Heart right ventricle (tissue), 16 donors: ENCODE data around the gene JPT2. TPM values are rescaled to one million over a fixed set of nuclear protein-coding genes. Genes with fewer than 3 reads are reported as not detected.

Experiments used
- ATAC-seq, 8 donors: fragments of 200-7000 bp; cut with Tn5 transposase; one replicate each; pipeline ENCODE4 v1.9.1; 2020; ENCODE audit warnings: mild to moderate bottlenecking in 8 of 8, moderate library complexity in 8 of 8, moderate number of reproducible peaks in 1 of 8
- DNase-seq, 2 donors: peaks; one replicate each; pipeline ENCODE4 v3.0.0-alpha.2; 2020
- H3K27ac ChIP-seq, 10 donors: fragments of 200-600 bp; sonication (generic) in 2 of 10; one replicate each; pipeline versions ENCODE4 v1.5.0 to v1.8.0; 2020 to 2022; ENCODE audit warnings: mild to moderate bottlenecking in 3 of 10
- H3K27me3 ChIP-seq, 7 donors: fragments of 200-600 bp; one replicate each; pipeline ENCODE4 v1.8.0; 2021 to 2022; ENCODE audit warnings: mild to moderate bottlenecking in 2 of 7
- H3K36me3 ChIP-seq, 9 donors: fragments of 200-600 bp; sonication (generic) in 1 of 9; one replicate each; pipeline versions ENCODE4 v1.5.0 to v1.8.0; 2020 to 2022; ENCODE audit warnings: mild to moderate bottlenecking in 2 of 9
- H3K4me1 ChIP-seq, 9 donors: fragments of 200-600 bp; sonication (generic) in 1 of 9; one replicate each; pipeline versions ENCODE4 v1.5.0 to v1.8.0; 2020 to 2022; ENCODE audit warnings: mild to moderate bottlenecking in 4 of 9
- H3K4me3 ChIP-seq, 10 donors: fragments of 200-600 bp; sonication (generic) in 2 of 10; one replicate each; pipeline versions ENCODE4 v1.5.0 to v1.8.0; 2020 to 2022; ENCODE audit warnings: mild to moderate bottlenecking in 7 of 10, moderate library complexity in 2 of 10
- H3K9me3 ChIP-seq, 11 donors: fragments of 200-600 bp in 10 of 11; sonication (generic) in 2 of 11; one replicate each; pipeline versions ENCODE4 v1.5.0 to v1.8.0; 2013 to 2022; ENCODE audit warnings: mild to moderate bottlenecking in 2 of 11, control low read depth in 1 of 11, moderate library complexity in 1 of 11
- WGBS, 2 donors: extraction: QIAGEN DNeasy Blood & Tissue Kit; methylation state at CpG; one replicate each; pipeline ENCODE4 v1.1.7; 2013; ENCODE audit warnings: inconsistent platforms in 1 of 2; 5-methylcytosine and 5-hydroxymethylcytosine counted together
- intact Hi-C, 10 donors: fragments of 100-400 bp; cut with DNase I; formaldehyde crosslinking; loops; one replicate each; pipeline versions ENCODE4 v1.11.1 to v1.14.2; 2022
- polyA plus RNA-seq, 2 donors: library from polyadenylated mRNA; stranded (reverse); fragments of 200-250 nt; gene quantifications; one replicate each; pipeline ENCODE4 v1.2.3, GENCODE V29; 2013
- total RNA-seq, 10 donors: library from RNA; stranded (reverse); fragmentation: NEBNext Ultra II Directional in 3 of 10; extraction: Animal tissue kit (Norgen Biotek cat#: 25700) in 3 of 10; gene quantifications; one replicate each; pipeline versions ENCODE4 v1.2.1 to v1.2.4, GENCODE V29; 2021 to 2023
- TF ChIP-seq, protein P1 (sequence below), 9 donors: fragments of 200-600 bp; sonication (generic) in 2 of 9; IDR thresholded peaks; one replicate each; pipeline versions ENCODE4 v1.5.0 to v1.8.0; 2021 to 2022; ENCODE audit warnings: antibody characterized with exemption in 9 of 9, mild to moderate bottlenecking in 5 of 9, moderate library complexity in 1 of 9
- donor health status: Arrhythmogenic right ventricular cardiomyopathy.
- donor health status: ischemic (EF 13 %, LVEDD 7.1; RV severe dilation, severe dysfunction).
- donor health status: healthy with polysubstance abuse.
- donor health status: DM: no; HTN: yes; CAD: no.
- donor health status: DM: no; HTN: no; CAD: no.
- donor health status: ischemic (EF 25% LVEDD 6.9; RV normal size, moderate dysfunction).
- donor health status: ischemic (EF 25% LVEDD 5.7; RV mildly dilated, moderate dysfunction).
- donor health status: healthy.
- donor health status: DM: yes; HTN: yes; CAD: no.
- donor health status: Ischemic cardiomyopathy.
- donor health status: ischemic (EF 35%, LVEDD 5.7; RV mildly dilated, moderate dysfunction).
- donor health status: nonischemic (EF 11% LVEDD 7.7; RV severe dilation, severe dysfunction).
- donor health status: DM: yes; HTN: yes; CAD: no.
- donor health status: PGD.
- donor health status: ischemic (EF 29% LVEDD 5.4; RV normal size, mild dysfunction).
- donor health status: nonischemic (EF 23%, LVEDD 6.1; RV moderate dilation, normal function).

JPT2 gene
- total and polyA plus RNA-seq, 12 donors, result 10.0 to 57.5 (median 32.2) TPM

DNA sequence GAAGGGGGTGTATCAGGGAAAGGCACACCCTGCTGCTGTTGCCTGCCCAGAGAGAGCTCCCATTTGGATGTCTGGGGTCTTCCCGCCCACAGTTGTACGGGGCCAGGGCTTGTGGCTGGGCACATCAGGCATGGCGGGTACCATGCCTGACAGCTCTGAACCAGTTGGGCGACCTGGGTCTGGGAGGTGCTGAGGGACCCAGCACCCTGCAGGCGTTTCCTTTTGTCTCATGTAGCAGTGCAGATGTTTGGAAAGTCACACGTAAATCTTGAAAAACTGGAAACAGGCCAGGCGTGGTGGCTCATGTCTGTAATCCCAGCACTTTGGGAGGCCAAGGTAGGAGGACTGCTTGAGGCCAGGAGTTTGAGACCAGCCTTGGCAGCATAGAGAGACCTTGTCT, 8.4 kb upstream of the JPT2 start:
- Histone ChIP-seq H3K9me3 (no peaks in the 10 kb centered on the region), H3K4me3 (no peak overlapping the region), H3K36me3 (peaks cover 10 to 98% (median 86%) of the 10 kb centered on the region in 9 donors), H3K4me1 (no peaks in the 10 kb centered on the region), H3K27ac (no peak overlapping the region), H3K27me3 (no peaks in the 10 kb centered on the region)
- TF ChIP-seq, protein P1, sequence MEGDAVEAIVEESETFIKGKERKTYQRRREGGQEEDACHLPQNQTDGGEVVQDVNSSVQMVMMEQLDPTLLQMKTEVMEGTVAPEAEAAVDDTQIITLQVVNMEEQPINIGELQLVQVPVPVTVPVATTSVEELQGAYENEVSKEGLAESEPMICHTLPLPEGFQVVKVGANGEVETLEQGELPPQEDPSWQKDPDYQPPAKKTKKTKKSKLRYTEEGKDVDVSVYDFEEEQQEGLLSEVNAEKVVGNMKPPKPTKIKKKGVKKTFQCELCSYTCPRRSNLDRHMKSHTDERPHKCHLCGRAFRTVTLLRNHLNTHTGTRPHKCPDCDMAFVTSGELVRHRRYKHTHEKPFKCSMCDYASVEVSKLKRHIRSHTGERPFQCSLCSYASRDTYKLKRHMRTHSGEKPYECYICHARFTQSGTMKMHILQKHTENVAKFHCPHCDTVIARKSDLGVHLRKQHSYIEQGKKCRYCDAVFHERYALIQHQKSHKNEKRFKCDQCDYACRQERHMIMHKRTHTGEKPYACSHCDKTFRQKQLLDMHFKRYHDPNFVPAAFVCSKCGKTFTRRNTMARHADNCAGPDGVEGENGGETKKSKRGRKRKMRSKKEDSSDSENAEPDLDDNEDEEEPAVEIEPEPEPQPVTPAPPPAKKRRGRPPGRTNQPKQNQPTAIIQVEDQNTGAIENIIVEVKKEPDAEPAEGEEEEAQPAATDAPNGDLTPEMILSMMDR (IDR thresholded peaks at IDR 0.05), result no peak
- WGBS, 2 donors, result 94% methylated on average over 7 of the region's 7 CpGs
- DNase-seq, result no peak
- intact Hi-C loops, result no loop called here
- no peak for ATAC-seq

DNA sequence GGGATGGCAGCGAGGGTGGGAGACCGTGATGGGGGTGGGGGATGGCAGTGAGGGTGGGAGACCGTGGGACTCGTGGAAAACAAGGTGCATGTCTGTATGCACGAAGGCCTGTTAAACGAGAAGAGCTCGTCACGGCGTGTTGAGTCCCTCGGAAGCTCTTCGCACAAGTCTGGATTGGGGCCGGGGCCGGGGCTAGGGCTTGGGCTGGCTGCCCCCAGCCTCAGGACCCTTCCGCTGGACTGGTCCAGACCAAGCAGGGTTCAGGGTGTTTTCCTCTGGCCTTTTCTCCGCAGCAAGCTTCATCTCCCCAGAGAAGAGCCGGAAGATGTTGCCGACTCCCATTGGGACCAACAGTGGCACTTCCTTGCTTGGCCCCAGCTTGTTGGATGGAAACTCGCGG, 7.7 kb upstream of the JPT2 start:
- Histone ChIP-seq H3K27ac (no peak overlapping the region), H3K9me3 (no peaks in the 10 kb centered on the region), H3K4me3 (no peak overlapping the region), H3K36me3 (peaks cover 10 to 98% (median 85%) of the 10 kb centered on the region in 9 donors), H3K4me1 (no peaks in the 10 kb centered on the region), H3K27me3 (no peaks in the 10 kb centered on the region)
- ATAC-seq, result no peak
- TF ChIP-seq, protein P1 (IDR thresholded peaks at IDR 0.05), result no peak
- WGBS, 2 donors, result 96 to 97% methylated on average over 19 of the region's 19 CpGs
- DNase-seq, result no peak
- intact Hi-C loops, result no loop called here

DNA sequence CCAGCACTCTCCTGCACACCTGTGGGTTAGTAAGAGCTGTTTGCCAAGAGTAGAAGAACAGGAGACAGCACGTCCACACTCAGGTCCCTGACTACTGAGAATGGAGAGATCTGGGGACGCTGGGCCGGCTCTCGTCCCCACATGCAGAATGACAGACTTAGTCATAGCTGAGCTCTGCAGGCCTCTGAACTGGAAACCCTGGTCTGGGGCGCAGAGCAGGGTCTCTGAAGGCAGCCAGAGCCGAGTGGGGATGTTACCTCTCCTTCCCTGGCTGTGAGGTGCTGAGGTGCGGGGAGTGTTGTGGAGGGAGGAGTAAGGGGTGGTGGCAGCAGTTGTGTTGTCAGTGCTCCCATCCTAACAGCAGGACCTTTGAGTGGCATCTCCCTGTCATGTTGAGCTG, 7.2 kb upstream of the JPT2 start:
- Histone ChIP-seq H3K9me3 (no peaks in the 10 kb centered on the region), H3K4me3 (no peak overlapping the region), H3K27me3 (no peaks in the 10 kb centered on the region), H3K27ac (no peak overlapping the region), H3K36me3 (peaks cover 10 to 98% (median 82%) of the 10 kb centered on the region in 9 donors), H3K4me1 (no peaks in the 10 kb centered on the region)
- TF ChIP-seq, protein P1 (IDR thresholded peaks at IDR 0.05), result no peak
- ATAC-seq, result no peak
- WGBS, 2 donors, result 97 to 98% methylated on average over 7 of the region's 7 CpGs
- intact Hi-C loops, result no loop called here
- DNase-seq, result no peak

GRCh38 chr16:1673424-1674151, 4.5 kb upstream of the JPT2 start:
- H3K36me3 ChIP-seq, result peaks cover 0 to 77% (median 56%) of the 10 kb centered on the region in 9 donors
- no peak overlapping the region for H3K4me3 ChIP-seq
- no peak for DNase-seq
- no peaks in the 10 kb centered on the region for H3K27me3 ChIP-seq
- peaks cover 0 to 7% (median 0%) of the 10 kb centered on the region in 9 donors for H3K4me1 ChIP-seq
- ATAC-seq, result no peak
- no peaks in the 10 kb centered on the region for H3K9me3 ChIP-seq
- no peak overlapping the region for H3K27ac ChIP-seq
- TF ChIP-seq, protein P1 (IDR thresholded peaks at IDR 0.05), result no peak
- intact Hi-C loops, result no loop called here
- WGBS, 2 donors, result 79 to 81% methylated on average over 26 of the region's 26 CpGs
